ENCODE data around the gene PSMD1.
A peak's percentile ranks its signal among the peaks of the same experiment; 100 is the strongest.
"Not testable (repeated sequence)": the region's sequence is repeated elsewhere in the genome, so short reads cannot be mapped to it uniquely, and the experiment has no call there.

The PSMD1 gene

DNA sequence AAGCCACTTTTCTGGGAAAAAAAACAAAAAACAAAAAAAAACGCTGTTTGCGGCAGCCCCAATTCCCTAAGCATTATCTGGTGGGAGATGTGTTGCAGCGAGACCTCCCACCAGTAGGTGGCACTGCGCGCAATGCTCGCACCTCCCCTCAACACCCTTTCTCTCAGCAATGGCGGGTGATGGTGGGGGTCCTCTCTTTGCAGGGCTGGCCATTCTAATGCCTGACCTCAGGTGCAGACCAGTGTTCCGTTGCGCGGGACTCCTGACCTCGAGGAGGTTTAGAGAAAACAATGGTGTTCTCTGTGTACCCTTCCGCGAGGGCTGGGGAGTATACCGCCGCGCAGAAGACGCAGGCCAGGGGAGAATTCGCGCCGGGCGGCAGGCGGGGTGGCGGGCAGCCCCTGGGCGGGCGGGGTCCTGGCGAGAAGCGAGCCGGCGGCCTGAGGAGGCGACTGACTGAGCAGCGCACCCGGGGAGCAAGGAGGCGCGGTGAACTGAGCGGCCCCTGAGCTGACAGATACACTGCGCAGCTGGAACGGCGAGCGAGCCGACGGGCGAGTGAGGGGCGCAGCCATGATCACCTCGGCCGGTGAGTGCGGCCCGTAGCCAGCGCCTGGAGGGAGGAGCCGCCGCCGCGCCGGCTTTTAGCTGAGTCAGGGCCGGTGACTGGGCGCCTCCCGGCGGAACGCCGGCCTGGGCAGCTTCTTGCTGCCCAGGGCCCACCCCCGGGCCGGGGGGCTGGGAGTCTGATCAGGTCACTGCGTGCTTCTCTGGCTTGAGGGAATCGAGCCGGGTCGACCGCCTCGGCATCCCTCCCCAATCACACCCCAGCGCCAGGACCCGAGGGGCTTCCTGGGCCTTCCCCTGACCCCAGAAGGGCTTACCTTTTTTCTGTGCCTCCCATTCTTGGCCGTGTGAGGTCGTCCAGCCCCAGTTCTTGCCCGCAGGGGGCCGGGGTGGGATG lies at the start of gene PSMD1:
Gene PSMD1, plus strand, starts transcription at position 415 of the 964 bp plus-strand sequence. Its CDS starts 159 bp downstream, at position 574.
- peak; percentile 84 to 90 for DNase-seq (ENCODE audit: low read depth in 2 of 2)

DNA sequence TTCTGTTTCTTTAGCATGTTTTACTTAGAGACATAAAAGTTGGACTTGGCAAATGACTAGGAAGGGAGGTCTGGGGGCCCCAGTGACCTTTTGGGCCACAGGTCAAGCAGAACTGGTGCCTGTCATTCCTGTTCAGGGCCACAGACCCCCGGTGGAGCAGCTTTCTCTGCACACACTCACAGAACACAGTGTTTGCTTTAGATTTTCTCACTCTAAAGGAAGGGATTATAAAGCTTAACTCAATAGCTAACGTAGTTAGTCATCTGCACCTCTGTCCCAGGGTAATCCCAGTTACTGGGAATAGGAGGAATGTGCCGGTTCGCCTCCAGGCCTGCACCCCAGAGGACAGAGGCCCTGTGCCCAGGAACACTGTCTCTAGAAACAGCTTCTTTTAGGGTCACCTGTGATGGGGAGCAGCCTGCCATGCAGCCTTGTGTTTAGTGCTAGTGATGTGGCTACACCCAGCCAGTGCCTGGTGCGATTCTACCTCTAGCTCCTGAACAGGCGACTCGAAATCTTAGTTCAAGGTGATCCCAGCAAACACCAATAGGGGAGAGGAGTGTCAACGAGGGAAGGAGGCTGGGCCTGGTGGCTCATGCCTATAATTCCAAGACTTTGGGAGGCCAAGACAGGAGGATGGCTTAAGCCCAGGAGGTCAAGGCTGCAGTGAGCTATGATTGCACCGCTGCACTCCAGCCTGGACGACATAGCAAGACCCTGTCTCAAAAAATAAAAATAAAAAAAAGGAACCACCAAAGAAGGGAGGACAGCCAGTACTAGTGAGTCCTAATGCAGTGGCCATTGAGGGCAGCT lies 49.2 kb upstream of the PSMD1 start:
- DNase-seq (ENCODE audit: low read depth in 2 of 2) = no peak

DNA sequence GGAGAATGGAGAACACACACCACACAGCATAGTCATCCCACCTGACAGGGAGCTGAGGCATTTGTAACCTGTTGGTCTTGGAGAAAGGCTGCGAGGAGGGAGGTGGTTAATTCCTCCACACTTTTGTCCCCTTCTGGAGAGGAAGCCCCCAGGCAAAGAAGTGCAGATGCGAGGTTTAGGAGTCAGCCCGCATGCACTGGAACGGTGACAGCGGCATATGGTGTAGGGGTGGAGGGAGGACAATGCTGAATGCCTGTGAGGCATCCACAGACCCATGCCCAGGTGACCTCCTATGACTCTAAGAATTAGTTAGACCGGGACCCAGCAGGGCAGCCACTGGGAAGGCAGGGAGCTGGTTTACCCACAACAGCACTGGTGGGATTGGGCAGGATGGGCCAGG lies 48.5 kb upstream of the PSMD1 start:
- DNase-seq (ENCODE audit: low read depth in 2 of 2) = no peak

DNA sequence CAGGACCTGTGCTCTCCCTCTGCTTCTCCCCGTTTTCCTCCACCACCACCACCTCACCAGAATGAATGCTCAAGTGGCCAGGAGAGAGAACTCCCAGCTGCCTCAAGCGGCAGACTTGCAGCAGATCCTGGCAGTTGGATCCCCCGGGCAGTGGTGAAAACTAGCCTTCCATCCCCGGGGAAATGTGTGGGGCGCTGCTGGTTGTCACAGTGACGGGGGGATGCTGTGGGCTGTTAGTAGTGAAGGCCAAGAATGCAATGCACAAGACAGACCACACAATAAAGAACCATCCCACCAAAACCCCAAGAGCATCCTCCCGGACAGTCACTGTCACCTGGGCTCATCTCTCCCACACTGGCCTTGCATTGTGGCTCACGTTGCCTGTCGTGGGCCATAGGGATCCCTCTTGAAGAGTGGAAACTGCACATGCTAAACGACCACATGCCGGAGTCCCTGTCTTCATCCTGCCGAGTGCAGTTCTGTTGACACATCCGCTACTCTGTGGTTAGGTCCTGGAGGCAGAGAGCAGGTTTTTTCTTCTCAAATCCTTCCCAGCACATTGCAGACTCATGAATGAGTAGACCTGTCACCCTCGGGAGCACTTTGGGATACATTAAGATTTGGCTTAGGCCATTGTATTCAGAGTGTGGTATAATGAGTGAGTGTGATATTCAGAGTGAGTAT lies 47.3 kb upstream of the PSMD1 start:
- no peak for DNase-seq (ENCODE audit: low read depth in 2 of 2)

DNA sequence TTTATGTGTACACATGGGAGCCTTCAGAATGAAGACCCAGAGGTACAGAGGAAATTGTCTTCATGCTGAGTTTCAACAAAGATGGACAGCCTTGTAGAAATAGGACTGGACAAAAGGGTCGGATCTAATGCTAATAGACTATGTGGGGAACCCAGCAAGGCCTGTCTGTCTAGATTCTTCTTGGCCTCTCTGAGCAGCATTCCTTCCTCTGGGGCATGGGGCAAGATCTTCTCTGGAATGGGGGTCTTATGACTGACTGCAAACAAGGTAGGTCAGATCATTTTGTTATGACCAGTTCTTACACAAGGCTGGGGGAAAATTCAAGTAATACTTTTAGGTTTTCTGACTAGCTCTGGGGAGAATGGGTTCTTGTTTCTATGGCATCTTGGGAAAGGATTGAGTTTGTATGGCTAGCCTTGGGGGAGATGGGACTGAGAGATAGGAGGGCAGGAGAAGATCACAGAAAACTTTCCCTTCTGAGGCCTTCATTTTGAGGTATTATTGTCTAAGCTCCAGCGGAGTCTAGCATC lies 46.4 kb upstream of the PSMD1 start:
- no peak for DNase-seq (ENCODE audit: low read depth in 2 of 2)

DNA sequence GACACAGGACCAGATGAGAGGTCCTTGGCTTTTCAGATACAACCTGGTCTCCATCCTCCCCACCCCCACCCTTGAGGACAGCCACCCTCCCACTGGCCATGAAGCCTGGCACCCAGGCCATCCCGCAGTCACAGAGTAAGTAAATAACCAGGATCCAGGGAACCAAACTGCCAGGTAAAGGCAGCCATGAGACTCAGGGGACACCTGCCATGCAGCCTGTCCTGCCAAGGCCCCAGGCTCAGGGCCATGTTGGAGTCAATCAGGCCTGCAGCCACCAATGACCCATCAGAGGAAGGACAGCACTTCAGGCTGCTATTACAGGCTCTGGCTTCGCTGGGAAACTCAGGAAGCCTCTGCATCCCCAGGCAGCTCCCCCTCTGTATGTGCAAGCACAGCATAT lies 45.1 kb upstream of the PSMD1 start:
- no peak for DNase-seq (ENCODE audit: low read depth in 2 of 2)

DNA sequence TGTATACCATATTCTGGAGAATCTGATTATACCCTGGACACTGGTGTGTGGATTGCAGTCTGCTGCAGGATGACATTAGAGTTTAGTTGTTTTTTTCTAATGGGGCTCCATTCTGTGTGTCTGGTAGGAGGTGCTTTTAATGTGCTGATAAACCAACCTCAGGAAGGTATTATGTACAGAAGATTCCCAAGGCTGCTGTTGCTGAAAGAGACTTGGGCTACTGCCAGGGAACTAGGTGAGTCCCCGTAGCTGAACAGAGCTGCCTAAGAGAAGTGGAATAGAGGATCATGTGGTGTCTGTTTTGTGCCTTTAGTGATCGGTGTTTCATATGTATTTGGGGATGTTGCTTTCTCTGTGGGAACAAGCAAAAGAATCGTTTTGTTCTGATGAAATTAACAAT lies 44.2 kb upstream of the PSMD1 start:
- DNase-seq (ENCODE audit: low read depth in 2 of 2) = no peak

DNA sequence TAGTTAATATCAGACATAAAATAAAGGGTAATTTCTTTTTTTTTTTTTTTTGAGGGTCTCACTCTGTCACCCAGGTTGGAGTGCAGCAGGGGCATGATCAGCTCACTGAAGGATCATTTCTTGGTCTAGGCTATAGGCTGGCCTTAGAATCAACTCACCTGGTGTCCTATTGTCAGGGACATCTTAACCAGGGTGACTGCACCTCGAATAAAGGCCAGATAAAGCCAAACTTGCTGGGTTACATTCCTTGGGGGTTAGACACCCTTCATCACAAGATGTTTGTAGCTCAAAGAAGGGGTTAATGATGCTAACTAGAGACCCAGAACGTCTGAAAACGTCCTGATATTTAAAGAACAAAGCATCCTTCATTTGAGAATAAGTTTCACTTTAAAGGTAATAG lies 42.8 kb upstream of the PSMD1 start:
- no peak for DNase-seq (ENCODE audit: low read depth in 2 of 2)

DNA sequence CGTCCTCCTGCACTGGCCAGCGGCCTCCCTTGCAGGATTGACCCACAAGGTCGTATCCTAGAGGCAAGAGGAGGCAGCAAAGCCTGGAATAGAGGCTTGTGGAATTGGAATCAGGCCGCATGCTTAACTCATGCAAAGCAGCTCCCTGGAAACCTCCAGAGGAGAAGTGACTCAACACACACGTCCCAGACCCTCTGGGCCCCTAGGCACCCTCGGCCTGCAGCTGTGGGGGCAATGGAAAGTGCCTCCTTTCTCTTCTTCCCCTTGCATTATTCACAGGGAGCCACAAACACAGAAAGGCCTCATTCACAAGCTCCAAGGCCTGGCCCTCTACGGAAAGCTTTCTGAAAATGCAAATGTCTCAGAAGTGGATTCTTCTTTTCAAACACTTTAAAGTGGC lies 41.2 kb upstream of the PSMD1 start:
- DNase-seq (ENCODE audit: low read depth in 2 of 2) = no peak

DNA sequence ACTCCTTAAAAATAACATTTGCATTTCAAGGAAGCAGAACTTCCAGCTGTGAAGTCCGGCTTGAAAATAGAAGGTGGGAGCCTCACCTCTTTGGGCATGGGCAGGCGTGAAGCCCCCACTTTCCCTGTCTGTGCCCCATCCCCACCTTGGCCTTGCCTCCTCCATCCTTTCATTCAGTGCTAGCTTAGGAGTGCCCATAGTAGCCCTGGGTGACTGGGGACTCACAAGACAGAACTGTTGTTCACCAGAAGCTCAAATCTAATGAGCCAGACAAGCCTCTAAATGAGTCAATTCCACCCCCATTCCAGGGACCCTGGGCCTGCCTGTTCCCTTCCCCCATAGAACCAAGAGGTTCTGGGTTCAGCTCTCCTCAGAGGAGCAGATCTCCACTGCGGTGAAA lies 40.7 kb upstream of the PSMD1 start:
- DNase-seq (ENCODE audit: low read depth in 2 of 2) = no peak

DNA sequence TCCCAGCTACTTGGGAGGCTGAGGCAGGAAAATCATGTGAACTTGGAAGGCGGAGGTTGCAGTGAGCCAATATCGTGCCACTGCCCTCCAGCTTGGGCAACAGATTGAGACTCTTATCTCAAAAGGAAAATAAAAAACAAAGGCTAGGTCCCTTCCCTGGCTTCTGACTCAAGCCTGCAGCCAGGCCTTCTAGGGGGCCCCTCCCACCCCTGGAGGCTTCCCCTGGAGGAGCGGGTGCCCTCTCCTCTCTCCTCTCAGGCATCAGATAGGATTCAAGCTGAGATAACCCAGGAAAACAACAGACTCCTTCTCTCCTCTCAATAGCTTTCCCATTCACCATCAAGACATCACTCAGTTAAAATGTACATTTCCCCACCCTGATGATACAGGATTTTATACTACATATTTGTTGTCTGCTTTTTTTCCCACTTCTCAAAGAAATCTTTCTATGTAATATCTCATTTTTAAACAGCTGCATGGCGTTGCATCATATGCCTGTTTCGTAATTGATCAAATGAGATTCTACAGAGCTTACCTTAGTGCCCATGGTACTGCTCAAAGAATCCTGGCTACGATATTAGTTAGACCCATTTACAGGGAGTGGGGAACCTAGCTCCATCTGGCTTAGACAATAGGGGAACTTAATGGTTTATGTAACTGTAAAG lies 40.0 kb upstream of the PSMD1 start:
- DNase-seq (ENCODE audit: low read depth in 2 of 2) = no peak

DNA sequence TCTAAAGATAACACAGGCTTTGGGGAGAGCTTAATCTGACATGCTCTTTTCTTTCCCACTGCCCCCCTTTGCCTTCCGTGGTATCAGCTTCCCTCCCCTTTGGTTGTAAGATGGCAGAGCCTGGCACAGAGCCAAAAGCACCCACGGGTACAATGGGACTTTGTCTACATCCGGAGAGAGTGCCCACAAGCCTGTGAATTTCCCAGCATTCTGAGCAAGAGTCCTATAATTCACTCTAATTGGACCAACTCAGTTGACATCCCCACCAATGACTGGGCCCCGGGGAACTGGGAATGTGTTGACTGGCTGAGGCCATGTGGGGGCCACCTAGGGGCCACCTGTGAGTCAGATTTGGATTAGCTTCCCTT lies 39.5 kb upstream of the PSMD1 start:
- no peak for DNase-seq (ENCODE audit: low read depth in 2 of 2)

DNA sequence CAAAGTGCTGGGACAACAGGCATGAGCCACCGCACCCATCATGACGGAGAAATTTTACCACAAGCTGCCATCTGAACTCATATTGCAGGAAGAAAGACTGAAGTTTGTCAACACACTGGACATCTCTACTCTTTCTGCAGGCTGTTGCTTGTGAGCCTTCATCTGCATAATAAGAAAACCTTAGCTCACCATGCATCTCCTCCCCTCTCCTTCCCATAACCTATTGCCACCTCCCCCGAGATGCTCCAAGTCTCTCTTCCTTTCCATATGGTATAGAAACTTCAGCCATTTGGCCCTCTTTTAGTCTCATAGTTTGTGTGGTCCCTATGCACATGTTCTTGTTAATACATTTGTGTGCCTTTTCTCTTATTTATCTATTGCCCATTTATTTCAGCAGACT lies 38.5 kb upstream of the PSMD1 start:
- DNase-seq (ENCODE audit: low read depth in 2 of 2) = no peak

DNA sequence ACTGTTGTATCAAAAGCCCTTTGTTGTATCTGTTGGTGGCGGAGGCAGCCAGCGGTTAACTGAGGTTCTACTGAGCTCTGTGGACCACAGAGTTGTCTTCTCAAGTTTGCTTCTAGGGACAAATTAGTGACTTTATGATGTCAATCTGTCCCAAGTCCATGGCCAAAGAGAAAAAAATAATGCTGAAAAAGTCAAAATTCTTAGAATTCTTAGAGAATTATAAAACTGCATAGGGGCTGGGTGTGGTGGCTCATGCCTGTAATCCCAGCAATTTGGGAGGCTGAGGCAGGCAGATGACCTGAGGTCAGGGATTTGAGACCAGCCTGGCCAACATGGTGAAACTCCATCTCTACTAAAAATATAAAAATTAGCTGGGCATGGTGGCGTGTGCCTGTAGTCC lies 31.6 kb upstream of the PSMD1 start:
- DNase-seq (ENCODE audit: low read depth in 2 of 2) = not testable (repeated sequence)

DNA sequence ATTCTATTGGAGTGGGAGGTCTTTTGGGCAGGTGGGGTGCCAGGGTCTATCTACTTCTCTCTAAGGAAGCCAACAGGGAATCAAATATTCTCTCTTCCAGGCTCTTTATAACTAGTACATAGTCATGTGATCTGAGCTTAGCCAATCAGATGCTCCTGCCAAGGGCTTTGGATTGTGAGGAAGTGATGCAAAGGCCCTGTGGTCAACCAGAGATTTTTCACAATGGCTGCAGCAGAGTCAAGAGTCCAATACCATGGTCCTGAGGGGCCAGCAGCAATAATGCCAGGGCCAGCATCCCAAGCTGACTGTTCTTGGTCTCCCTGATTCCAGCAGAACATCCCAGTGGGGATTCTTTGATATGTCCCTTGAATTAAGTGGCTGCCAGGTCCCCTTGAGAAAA lies 27.8 kb upstream of the PSMD1 start:
- DNase-seq (ENCODE audit: low read depth in 2 of 2) = no peak

DNA sequence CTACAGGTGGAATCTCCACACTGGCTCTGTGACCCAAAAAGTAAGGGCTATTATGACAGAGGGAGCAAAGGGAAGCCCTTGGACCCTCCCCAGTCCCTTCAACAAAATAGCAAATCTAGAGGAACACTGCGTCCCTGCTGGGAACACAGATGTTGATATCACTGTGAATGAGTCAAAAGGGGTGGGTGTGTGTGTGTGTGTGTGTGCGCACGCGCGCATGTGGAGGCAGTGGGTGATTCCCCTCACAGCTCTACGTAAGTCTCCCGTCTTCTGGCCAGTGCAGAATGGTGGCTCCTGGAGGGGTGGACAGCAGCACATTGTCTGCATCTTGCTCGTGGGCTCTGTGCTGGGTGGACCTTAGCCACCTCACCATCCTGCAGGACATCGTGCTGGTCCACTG lies 27.1 kb upstream of the PSMD1 start:
- DNase-seq (ENCODE audit: low read depth in 2 of 2) = no peak

DNA sequence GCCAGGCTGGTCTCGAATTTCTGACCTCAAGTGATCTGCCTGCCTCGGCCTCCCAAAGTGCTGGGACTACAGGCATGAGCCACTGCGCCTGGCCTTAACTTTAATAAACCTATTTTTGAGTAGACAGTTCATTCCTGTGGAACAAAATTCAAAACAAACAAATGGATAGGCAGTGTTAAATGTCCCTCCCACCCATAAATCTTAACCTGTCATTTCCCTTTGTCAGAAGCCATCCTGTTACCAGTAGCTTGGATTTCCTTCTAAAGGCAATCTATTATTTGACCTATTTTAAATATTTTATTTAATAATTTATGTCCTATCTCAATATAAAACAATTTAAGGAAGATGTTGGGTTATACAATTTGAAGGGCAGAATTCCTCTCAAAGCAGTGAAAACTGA lies 25.9 kb upstream of the PSMD1 start:
- no peak for DNase-seq (ENCODE audit: low read depth in 2 of 2)

DNA sequence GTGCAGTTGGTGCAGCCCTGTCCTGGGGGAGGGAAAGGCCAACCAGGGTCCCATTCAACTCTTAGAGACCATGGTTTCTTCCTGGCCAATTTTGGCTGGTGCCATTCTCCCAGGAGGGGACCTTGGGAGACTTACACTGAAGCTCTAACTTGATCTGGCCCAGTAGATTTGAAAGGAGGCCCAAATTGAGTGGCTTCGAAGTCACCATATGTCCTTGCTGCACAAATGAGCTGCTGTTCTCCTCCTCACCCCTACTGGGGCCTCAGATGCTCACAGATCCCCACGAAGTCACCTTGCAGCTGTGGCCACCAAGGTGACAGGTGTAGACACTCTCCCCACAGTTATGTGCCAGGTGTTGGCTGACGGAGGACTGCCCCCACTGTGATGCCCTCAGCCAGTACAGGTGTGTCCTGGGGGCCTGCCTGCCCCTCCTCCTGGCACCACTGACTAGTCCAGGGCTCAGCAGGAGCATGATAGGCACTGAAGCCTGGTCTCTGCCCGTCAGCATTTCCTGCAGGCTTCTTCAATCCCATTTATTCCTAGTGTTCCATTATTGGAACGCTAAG lies 24.0 kb upstream of the PSMD1 start:
- no peak for DNase-seq (ENCODE audit: low read depth in 2 of 2)

DNA sequence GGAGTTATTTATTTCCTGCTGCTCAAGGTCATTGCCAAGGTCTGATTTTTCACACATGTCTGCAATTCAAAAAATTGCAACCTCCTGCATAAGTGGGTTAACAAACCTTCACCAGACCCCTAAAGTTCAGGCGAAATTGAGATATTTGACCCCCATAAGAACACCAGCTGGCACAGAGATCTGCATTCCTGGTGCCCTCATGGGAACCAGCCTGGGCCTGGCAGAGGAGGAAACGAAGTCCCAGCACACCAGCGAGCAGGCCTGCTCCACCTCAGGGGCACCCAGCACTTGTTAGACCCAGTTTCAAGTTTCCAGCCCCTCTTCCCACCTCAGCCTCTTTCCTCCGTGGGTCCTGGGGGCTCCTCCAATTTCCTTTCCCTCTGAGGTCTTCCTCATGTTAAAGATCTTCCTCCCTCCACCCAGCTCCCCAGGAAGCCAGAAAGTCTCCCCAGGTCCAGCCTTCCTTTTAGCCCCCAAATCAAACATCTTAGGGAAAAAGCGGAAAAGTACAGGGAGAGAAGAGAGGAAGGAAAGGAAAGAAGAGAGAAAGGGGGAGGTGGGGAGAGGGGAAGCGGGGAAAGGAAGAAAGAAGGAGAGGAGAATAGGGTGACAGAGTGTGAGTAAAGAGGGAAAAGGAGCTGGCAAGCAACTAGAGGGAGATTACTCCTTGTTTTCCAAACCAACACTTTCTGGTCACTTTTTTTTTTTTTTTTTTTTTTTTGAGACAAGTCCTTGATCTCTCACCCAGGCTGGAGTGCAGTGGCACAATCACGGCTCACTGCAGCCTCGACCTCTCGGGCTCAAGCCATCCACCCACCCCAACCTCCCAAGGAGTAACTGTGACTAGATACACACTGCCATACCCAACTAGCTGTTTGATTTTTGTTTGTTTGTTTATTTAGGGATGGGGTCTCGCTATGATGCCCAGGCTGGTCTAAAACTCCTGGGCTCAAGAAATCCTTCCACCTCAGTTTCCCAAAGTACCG lies 23.2 kb upstream of the PSMD1 start:
- DNase-seq (ENCODE audit: low read depth in 2 of 2) = no peak

DNA sequence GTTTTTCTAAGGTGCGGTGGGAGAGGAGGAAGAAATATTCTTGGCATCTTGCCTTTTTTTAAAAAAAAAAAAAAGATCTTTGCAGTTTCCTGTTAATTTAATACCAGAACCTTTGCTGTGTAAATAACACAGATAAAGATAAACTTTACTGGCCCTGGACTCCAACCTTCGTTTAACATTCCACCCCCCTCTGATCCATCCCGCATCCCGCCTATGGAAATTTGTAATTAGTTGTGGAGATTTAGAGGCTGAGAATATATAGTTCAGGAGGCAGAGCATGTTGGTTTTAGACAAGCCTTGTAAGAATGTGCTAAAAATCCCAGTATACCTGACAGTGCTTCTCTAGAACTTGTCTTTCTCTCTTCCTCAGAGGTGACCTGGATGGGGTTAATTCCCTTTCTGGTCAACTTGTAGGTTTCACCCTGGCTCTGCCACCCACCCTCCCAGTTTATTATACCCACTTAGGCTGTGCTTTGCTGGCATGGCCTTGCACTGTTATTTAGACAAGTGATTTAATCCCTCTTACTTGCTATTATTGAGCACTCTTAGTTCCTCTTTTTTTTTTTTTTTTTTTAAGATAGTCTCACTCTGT lies 22.3 kb upstream of the PSMD1 start:
- no peak for DNase-seq (ENCODE audit: low read depth in 2 of 2)

Measured in stimulated activated CD4-positive, alpha-beta T cell treated with anti-CD3 and anti-CD28 coated beads, Interleukin-12 subunit alpha, Interleukin-12 subunit beta, amount 100 ng/mL, for 24 hours (primary cell).